Naive B cell (primary cell): ENCODE data around the gene DRICH1. TPM values are rescaled to one million over a fixed set of nuclear protein-coding genes. Genes with fewer than 3 reads are reported as not detected.
"Not testable (repeated sequence)": the region's sequence is repeated elsewhere in the genome, so short reads cannot be mapped to it uniquely, and the experiment has no call there.

Experiments used
- ATAC-seq, 2 donors: fragments of 150-1000 bp; cut with Tn5 transposase; 2 replicates each; pipeline ENCODE4 v1.10.0; 2021; ENCODE audit warnings: low read depth in 2 of 2, mild to moderate bottlenecking in 2 of 2, moderate library complexity in 2 of 2
- DNase-seq: peaks from one replicate; pipeline ENCODE4 v3.0.0; 2022
- H3K27ac Mint-ChIP-seq, 6 donors: one replicate each; pipeline ENCODE4 v1.8.0; 2020 to 2022; ENCODE audit warnings: mild to moderate bottlenecking in 6 of 6, mixed read lengths in 6 of 6, moderate library complexity in 5 of 6, inconsistent platforms in 2 of 6
- H3K27me3 Mint-ChIP-seq, 3 donors: one replicate each; pipeline ENCODE4 v1.8.0; 2021 to 2022; ENCODE audit warnings: mixed read lengths in 3 of 3, mild to moderate bottlenecking in 1 of 3
- H3K36me3 Mint-ChIP-seq, 2 donors: one replicate each; pipeline ENCODE4 v1.8.0; 2020 to 2022; ENCODE audit warnings: mixed read lengths in 2 of 2, inconsistent platforms in 1 of 2, mild to moderate bottlenecking in 1 of 2
- H3K4me1 Mint-ChIP-seq, 3 donors: one replicate each; pipeline ENCODE4 v1.8.0; 2020 to 2022; ENCODE audit warnings: mixed read lengths in 3 of 3, inconsistent platforms in 1 of 3, mild to moderate bottlenecking in 1 of 3, moderate library complexity in 1 of 3
- H3K4me3 Mint-ChIP-seq, 8 donors: one replicate each; pipeline ENCODE4 v1.8.0; 2020 to 2022; ENCODE audit warnings: mild to moderate bottlenecking in 8 of 8, mixed read lengths in 8 of 8, moderate library complexity in 8 of 8, inconsistent platforms in 2 of 8
- H3K9me3 Mint-ChIP-seq, 7 donors: one replicate each; pipeline ENCODE4 v1.8.0; 2020 to 2022; ENCODE audit warnings: mixed read lengths in 7 of 7, mild to moderate bottlenecking in 5 of 7, inconsistent platforms in 2 of 7, moderate library complexity in 1 of 7
- polyA plus RNA-seq, 6 donors: library from polyadenylated mRNA; unstranded; fragments of 300-500 nt; fragmentation: Illumina TruSeq; gene quantifications; one replicate each; pipeline ENCODE4 v1.2.3, GENCODE V29; 2021; ENCODE audit warnings: low read depth in 6 of 6

The DRICH1 gene
- polyA plus RNA-seq, 6 donors from 2014 or later = 0.21 to 0.23 TPM; not detected in 4

GRCh38 chr22:23628056-23628743 is 3.9 kb downstream of the DRICH1 start:
- H3K27ac Mint-ChIP-seq, H3K4me1 Mint-ChIP-seq, DNase-seq, H3K4me3 Mint-ChIP-seq, ATAC-seq, H3K9me3 Mint-ChIP-seq, H3K27me3 Mint-ChIP-seq, H3K36me3 Mint-ChIP-seq: not testable (repeated sequence)

GRCh38 chr22:23627401-23628055 is 4.6 kb downstream of the DRICH1 start:
- H3K4me3 Mint-ChIP-seq, H3K4me1 Mint-ChIP-seq, H3K9me3 Mint-ChIP-seq, H3K36me3 Mint-ChIP-seq, H3K27me3 Mint-ChIP-seq, H3K27ac Mint-ChIP-seq: not testable (repeated sequence)
- peak; percentile 30 for DNase-seq
- peak; percentile 66 to 75 for ATAC-seq

- peak overlapping the region in 1 of 8 donors; percentile 60 for H3K4me3 Mint-ChIP-seq
- H3K27me3 Mint-ChIP-seq = no peaks in the 10 kb centered on the region
- peaks cover 0 to 6% (median 4%) of the 10 kb centered on the region in 3 donors for H3K4me1 Mint-ChIP-seq
- no peak overlapping the region for H3K27ac Mint-ChIP-seq
- DNase-seq = no peak
- H3K36me3 Mint-ChIP-seq = no peaks in the 10 kb centered on the region
- no peak for ATAC-seq
- no peaks in the 10 kb centered on the region for H3K9me3 Mint-ChIP-seq
Measured at GRCh38 chr22:23626286-23626975, 5.7 kb downstream of the DRICH1 start.

- Mint-ChIP-seq H3K27ac (peak overlapping the region in 2 of 6 donors; percentile 26 to 53), H3K4me3 (no peak overlapping the region), H3K4me1 (peaks cover 0 to 5% (median 4%) of the 10 kb centered on the region in 3 donors), H3K9me3 (no peaks in the 10 kb centered on the region), H3K36me3 (peaks cover 0 to under 1% of the 10 kb centered on the region in 2 donors), H3K27me3 (no peaks in the 10 kb centered on the region)
- DNase-seq (no peak), ATAC-seq (no peak)
Measured at GRCh38 chr22:23622634-23623033, 9.5 kb downstream of the DRICH1 start.

- not testable (repeated sequence) for H3K27ac Mint-ChIP-seq, H3K27me3 Mint-ChIP-seq, ATAC-seq, H3K36me3 Mint-ChIP-seq, H3K4me1 Mint-ChIP-seq, DNase-seq, H3K4me3 Mint-ChIP-seq, H3K9me3 Mint-ChIP-seq
Measured at GRCh38 chr22:23621916-23622315, 10.2 kb downstream of the DRICH1 start.

GRCh38 chr22:23621082-23621780 is 10.9 kb downstream of the DRICH1 start:
- H3K9me3 Mint-ChIP-seq = no peaks in the 10 kb centered on the region
- H3K4me3 Mint-ChIP-seq = no peak overlapping the region
- H3K4me1 Mint-ChIP-seq = no peaks in the 10 kb centered on the region
- ATAC-seq = no peak
- H3K27me3 Mint-ChIP-seq = no peaks in the 10 kb centered on the region
- H3K36me3 Mint-ChIP-seq = peaks cover 0 to 8% of the 10 kb centered on the region in 2 donors
- DNase-seq = no peak
- H3K27ac Mint-ChIP-seq = no peak overlapping the region

- Mint-ChIP-seq H3K9me3 (no peaks in the 10 kb centered on the region), H3K4me3 (no peak overlapping the region), H3K36me3 (peaks cover 0 to 12% of the 10 kb centered on the region in 2 donors), H3K27me3 (no peaks in the 10 kb centered on the region), H3K4me1 (no peaks in the 10 kb centered on the region), H3K27ac (peak overlapping the region in 1 of 6 donors; percentile 34)
- ATAC-seq = no peak
- DNase-seq = no peak
Measured at GRCh38 chr22:23613193-23613972, 18.7 kb downstream of the DRICH1 start.

GRCh38 chr22:23609983-23610781 is 21.9 kb downstream of the DRICH1 start:
- no peaks in the 10 kb centered on the region for H3K4me1 Mint-ChIP-seq

GRCh38 chr22:23608583-23608982 is 23.5 kb downstream of the DRICH1 start:
- H3K9me3 Mint-ChIP-seq = no peaks in the 10 kb centered on the region
- H3K4me3 Mint-ChIP-seq = no peak overlapping the region
- no peak overlapping the region for H3K27ac Mint-ChIP-seq
- H3K36me3 Mint-ChIP-seq = no peaks in the 10 kb centered on the region
- DNase-seq (no peak), ATAC-seq (no peak)
- H3K27me3 Mint-ChIP-seq = peaks cover 0 to under 1% (median 0%) of the 10 kb centered on the region in 3 donors
- H3K4me1 Mint-ChIP-seq = no peaks in the 10 kb centered on the region

More at GRCh38 chr22:23609983-23610781, 21.9 kb downstream of the DRICH1 start:
- Mint-ChIP-seq H3K27ac (no peak overlapping the region), H3K4me3 (no peak overlapping the region), H3K36me3 (peaks cover 0 to 5% of the 10 kb centered on the region in 2 donors), H3K27me3 (no peaks in the 10 kb centered on the region), H3K9me3 (no peaks in the 10 kb centered on the region)
- ATAC-seq = no peak
- no peak for DNase-seq

GRCh38 chr22:23606204-23607131 is 25.7 kb downstream of the DRICH1 start:
- H3K36me3 Mint-ChIP-seq = no peaks in the 10 kb centered on the region
- H3K4me1 Mint-ChIP-seq = no peaks in the 10 kb centered on the region
- H3K4me3 Mint-ChIP-seq = no peak overlapping the region
- DNase-seq (no peak), ATAC-seq (no peak)
- H3K9me3 Mint-ChIP-seq = no peaks in the 10 kb centered on the region
- H3K27ac Mint-ChIP-seq = no peak overlapping the region
- peaks cover 0 to 6% (median 0%) of the 10 kb centered on the region in 3 donors for H3K27me3 Mint-ChIP-seq

- DNase-seq = no peak
- H3K27me3 Mint-ChIP-seq = peaks cover 0 to 6% (median 0%) of the 10 kb centered on the region in 3 donors
- no peaks in the 10 kb centered on the region for H3K9me3 Mint-ChIP-seq
- no peak overlapping the region for H3K4me3 Mint-ChIP-seq
- no peaks in the 10 kb centered on the region for H3K4me1 Mint-ChIP-seq
- no peaks in the 10 kb centered on the region for H3K36me3 Mint-ChIP-seq
- no peak for ATAC-seq
- no peak overlapping the region for H3K27ac Mint-ChIP-seq
Measured at GRCh38 chr22:23604939-23605712, 27.0 kb downstream of the DRICH1 start.
